Breast epithelium (tissue), 3 donors: Measurements from ENCODE around the gene C3orf70.

Source experiments
- POLR2A ChIP-seq: fragments of 450-650 bp; IDR thresholded peaks from one replicate; pipeline ENCODE4 v1.6.1; 2016; ENCODE audit warnings: antibody characterized with exemption, mild to moderate bottlenecking, moderate library complexity
- POLR2AphosphoS5 ChIP-seq, 3 donors: sonication (generic); formaldehyde crosslinking; IDR thresholded peaks; one replicate each; pipeline ENCODE4 v1.6.1; 2017; ENCODE audit warnings: antibody characterized with exemption in 3 of 3
- TF ChIP-seq, protein P1 (sequence below), 3 donors: fragments of 450-650 bp; IDR thresholded peaks; one replicate each; pipeline ENCODE4 v1.5.1; 2016 to 2017; ENCODE audit warnings: antibody characterized with exemption in 3 of 3, mild to moderate bottlenecking in 3 of 3, moderate library complexity in 3 of 3

GRCh38 chr3:185071287-185071800, 81.5 kb downstream of the C3orf70 start:
- TF ChIP-seq POLR2A (no peak), POLR2AphosphoS5 (IDR thresholded peaks at IDR 0.05) (no peak)
- TF ChIP-seq, protein P1, sequence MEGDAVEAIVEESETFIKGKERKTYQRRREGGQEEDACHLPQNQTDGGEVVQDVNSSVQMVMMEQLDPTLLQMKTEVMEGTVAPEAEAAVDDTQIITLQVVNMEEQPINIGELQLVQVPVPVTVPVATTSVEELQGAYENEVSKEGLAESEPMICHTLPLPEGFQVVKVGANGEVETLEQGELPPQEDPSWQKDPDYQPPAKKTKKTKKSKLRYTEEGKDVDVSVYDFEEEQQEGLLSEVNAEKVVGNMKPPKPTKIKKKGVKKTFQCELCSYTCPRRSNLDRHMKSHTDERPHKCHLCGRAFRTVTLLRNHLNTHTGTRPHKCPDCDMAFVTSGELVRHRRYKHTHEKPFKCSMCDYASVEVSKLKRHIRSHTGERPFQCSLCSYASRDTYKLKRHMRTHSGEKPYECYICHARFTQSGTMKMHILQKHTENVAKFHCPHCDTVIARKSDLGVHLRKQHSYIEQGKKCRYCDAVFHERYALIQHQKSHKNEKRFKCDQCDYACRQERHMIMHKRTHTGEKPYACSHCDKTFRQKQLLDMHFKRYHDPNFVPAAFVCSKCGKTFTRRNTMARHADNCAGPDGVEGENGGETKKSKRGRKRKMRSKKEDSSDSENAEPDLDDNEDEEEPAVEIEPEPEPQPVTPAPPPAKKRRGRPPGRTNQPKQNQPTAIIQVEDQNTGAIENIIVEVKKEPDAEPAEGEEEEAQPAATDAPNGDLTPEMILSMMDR (IDR thresholded peaks at IDR 0.05), result no peak
